DND-41 (cell line): ENCODE results near the gene OTOF.
"Not testable (repeated sequence)": the region's sequence is repeated elsewhere in the genome, so short reads cannot be mapped to it uniquely, and the experiment has no call there.

ENCODE experiments used
- ATAC-seq: fragments of 200-7000 bp; cut with Tn5 transposase; 3 replicates; pipeline ENCODE4 v1.9.1; 2021; ENCODE audit warnings: low read depth; ENCODE audit not compliant: insufficient read depth
- DNase-seq: peaks from one replicate; pipeline ENCODE4 v3.0.0-alpha.2; 2020
- H2AFZ ChIP-seq: 2 replicates; pipeline ENCODE4 v1.6.0; 2012; ENCODE audit warnings: low read depth, low read length
- H3K27ac ChIP-seq: 2 replicates; pipeline ENCODE4 v1.5.1; 2012; ENCODE audit warnings: low read length, inconsistent platforms
- H3K27me3 ChIP-seq: fragments of 200-600 bp; sonication (generic); 2 replicates; pipeline ENCODE4 v1.6.0; 2012; ENCODE audit warnings: low read length, mild to moderate bottlenecking, inconsistent platforms; ENCODE audit not compliant: insufficient read depth, poor library complexity
- H3K36me3 ChIP-seq: 2 replicates; pipeline ENCODE4 v1.5.1; 2012; ENCODE audit warnings: low read length, inconsistent platforms; ENCODE audit not compliant: insufficient read depth
- H3K4me1 ChIP-seq: 2 replicates; pipeline ENCODE4 v1.5.1; 2012; ENCODE audit warnings: mild to moderate bottlenecking, low read length; ENCODE audit not compliant: insufficient read depth
- H3K4me2 ChIP-seq: 2 replicates; pipeline ENCODE4 v1.6.0; 2012; ENCODE audit warnings: mild to moderate bottlenecking, moderate library complexity, low read length, inconsistent platforms; ENCODE audit not compliant: insufficient read depth
- H3K4me3 ChIP-seq, 2 experiments: fragments of 200-600 bp in 1 of 2; shearing (Covaris generic) in 1 of 2; 2 replicates each; pipeline ENCODE4 v1.5.1; 2012 to 2016; ENCODE audit warnings: inconsistent platforms in 2 of 2, low read length in 2 of 2, mild to moderate bottlenecking in 2 of 2, low read depth in 1 of 2, moderate library complexity in 1 of 2
- H3K79me2 ChIP-seq: 2 replicates; pipeline ENCODE4 v1.6.0; 2012; ENCODE audit warnings: low read length, inconsistent platforms; ENCODE audit not compliant: insufficient read depth
- H3K9ac ChIP-seq: 2 replicates; pipeline ENCODE4 v1.6.0; 2012; ENCODE audit warnings: low read depth, mild to moderate bottlenecking, inconsistent platforms, low read length, moderate library complexity
- H3K9me3 ChIP-seq: 2 replicates; pipeline ENCODE4 v1.5.1; 2012; ENCODE audit warnings: low read length, moderate library complexity, mild to moderate bottlenecking, inconsistent platforms; ENCODE audit not compliant: insufficient read depth, severe bottlenecking
- H4K20me1 ChIP-seq: 2 replicates; pipeline ENCODE4 v1.6.0; 2012; ENCODE audit warnings: low read length; ENCODE audit not compliant: insufficient read depth
- CTCF ChIP-seq: IDR thresholded peaks from 2 replicates; pipeline ENCODE4 v1.5.1; 2012; ENCODE audit warnings: borderline replicate concordance, low read length, moderate library complexity, mild to moderate bottlenecking; ENCODE audit not compliant: poor library complexity, severe bottlenecking; ENCODE audit errors: extremely low read depth
- EZH2 ChIP-seq: IDR thresholded peaks from 3 replicates; pipeline ENCODE4 v1.6.1; 2012; ENCODE audit warnings: borderline replicate concordance, low read depth, mild to moderate bottlenecking, moderate library complexity, low read length, inconsistent platforms; ENCODE audit not compliant: severe bottlenecking

Gene OTOF

GRCh38 chr2:26470601-26471260, 7.2 kb downstream of the OTOF start:
- no peaks in the 10 kb centered on the region for H3K27me3 ChIP-seq
- H3K9ac ChIP-seq: no peak overlapping the region
- no peak overlapping the region for H2AFZ ChIP-seq
- H3K27ac ChIP-seq: no peak overlapping the region
- H3K4me1 ChIP-seq: no peaks in the 10 kb centered on the region
- H4K20me1 ChIP-seq: no peaks in the 10 kb centered on the region
- no peaks in the 10 kb centered on the region for H3K79me2 ChIP-seq
- H3K4me3 ChIP-seq: no peak overlapping the region
- no peaks in the 10 kb centered on the region for H3K36me3 ChIP-seq
- DNase-seq: no peak
- TF ChIP-seq EZH2 (no peak), CTCF (no peak)
- 0 out of 3 replicates have a peak, but pooled peaks have one; percentile 9 for ATAC-seq
- peaks cover 5% of the 10 kb centered on the region for H3K9me3 ChIP-seq
- H3K4me2 ChIP-seq: no peak overlapping the region

- no peaks in the 10 kb centered on the region for H3K79me2 ChIP-seq
- H3K9ac ChIP-seq: no peak overlapping the region
- H3K4me1 ChIP-seq: no peaks in the 10 kb centered on the region
- no peak overlapping the region for H3K27ac ChIP-seq
- H4K20me1 ChIP-seq: no peaks in the 10 kb centered on the region
- H3K36me3 ChIP-seq: no peaks in the 10 kb centered on the region
- peaks cover 5% of the 10 kb centered on the region for H3K9me3 ChIP-seq
- no peaks in the 10 kb centered on the region for H3K27me3 ChIP-seq
- H2AFZ ChIP-seq: no peak overlapping the region
- H3K4me3 ChIP-seq: no peak overlapping the region
- no peak for DNase-seq
- no peak overlapping the region for H3K4me2 ChIP-seq
- TF ChIP-seq CTCF: no peak
- TF ChIP-seq EZH2: no peak
- no peak for ATAC-seq
These were observed 8.0 kb downstream of the OTOF start for GRCh38 chr2:26469955-26470354.

- peak; percentile 88 for TF ChIP-seq CTCF
- TF ChIP-seq EZH2: no peak
- Histone ChIP-seq H3K36me3 (no peaks in the 10 kb centered on the region), H3K4me1 (no peaks in the 10 kb centered on the region), H3K27me3 (no peaks in the 10 kb centered on the region), H3K9me3 (peaks cover 5% of the 10 kb centered on the region), H3K9ac (no peak overlapping the region), H3K4me3 (no peak overlapping the region), H2AFZ (no peak overlapping the region), H4K20me1 (no peaks in the 10 kb centered on the region), H3K4me2 (no peak overlapping the region), H3K79me2 (no peaks in the 10 kb centered on the region), H3K27ac (no peak overlapping the region)
- DNase-seq (peak; percentile 68), ATAC-seq (0 out of 3 replicates have a peak, but pooled peaks have one; percentile 49)
These were observed 8.7 kb downstream of the OTOF start for GRCh38 chr2:26469092-26469710.

GRCh38 chr2:26468544-26468943, 9.4 kb downstream of the OTOF start:
- not testable (repeated sequence) for H3K4me2 ChIP-seq, H4K20me1 ChIP-seq, H3K4me3 ChIP-seq, H3K27ac ChIP-seq, H2AFZ ChIP-seq, H3K27me3 ChIP-seq, H3K36me3 ChIP-seq, H3K79me2 ChIP-seq, ATAC-seq, H3K9me3 ChIP-seq, DNase-seq, H3K4me1 ChIP-seq, H3K9ac ChIP-seq
